GM21381 (cell line): ENCODE measurements around the gene SPATA20.

Experiments used
- ATAC-seq: cut with Tn5 transposase; IDR thresholded peaks from one replicate; pipeline ENCODE4 v1.9.1; 2021; ENCODE audit warnings: mild to moderate bottlenecking, moderate library complexity; ENCODE audit not compliant: unreplicated experiment

Gene SPATA20

DNA sequence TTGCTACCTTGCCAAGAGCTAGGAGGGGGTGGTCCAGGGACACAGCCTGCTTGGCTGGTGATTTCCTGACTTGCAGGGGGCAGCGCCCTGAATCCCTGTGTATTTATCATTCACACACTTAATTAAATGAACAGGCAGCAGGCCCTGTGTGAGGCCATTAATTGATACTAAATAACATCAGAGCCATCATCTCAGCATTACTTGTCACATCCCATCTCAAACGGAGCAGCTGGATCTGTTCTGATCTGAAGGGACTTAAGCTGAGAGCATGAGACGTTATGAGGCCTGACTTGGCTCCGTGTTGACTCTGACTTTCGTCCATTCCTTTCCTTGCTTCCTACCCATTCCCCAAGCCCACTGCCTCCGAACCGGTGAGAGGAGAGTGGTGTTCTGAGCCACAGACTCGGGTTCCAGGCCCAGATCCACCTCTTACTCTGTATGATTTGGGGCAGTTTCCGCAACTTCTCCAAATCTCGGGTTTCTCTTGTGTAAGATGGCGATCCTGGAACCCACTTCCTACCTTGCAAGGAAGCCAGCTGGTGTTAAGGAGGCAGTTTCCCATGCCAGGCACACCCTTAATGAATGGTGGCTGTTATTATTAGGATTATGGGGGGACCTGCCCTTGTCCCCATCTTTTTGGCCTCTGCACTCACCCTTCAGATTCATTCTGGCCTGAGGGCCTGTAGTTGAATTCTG, 47.3 kb downstream of the SPATA20 start:
- ATAC-seq: no peak

DNA sequence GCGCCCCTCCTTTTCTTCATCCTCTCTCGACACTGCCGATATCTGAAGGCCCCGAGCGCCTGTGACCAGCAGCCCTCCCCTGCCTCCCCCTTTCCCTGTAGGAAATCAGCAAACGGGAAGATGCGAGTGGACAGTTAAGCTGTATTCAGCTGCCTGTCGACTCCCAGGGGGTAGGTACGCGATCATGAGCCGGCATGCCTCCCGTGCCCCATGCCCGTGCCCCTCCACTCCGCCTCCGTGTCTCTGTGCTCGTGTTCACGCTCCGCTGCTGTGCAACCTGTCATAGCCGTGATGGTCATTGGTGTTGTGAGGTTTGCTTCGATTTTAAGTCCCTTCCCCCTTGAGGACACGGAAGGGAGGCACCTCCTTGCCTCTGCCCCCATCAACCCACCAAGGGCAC, 47.9 kb downstream of the SPATA20 start:
- ATAC-seq: no peak

DNA sequence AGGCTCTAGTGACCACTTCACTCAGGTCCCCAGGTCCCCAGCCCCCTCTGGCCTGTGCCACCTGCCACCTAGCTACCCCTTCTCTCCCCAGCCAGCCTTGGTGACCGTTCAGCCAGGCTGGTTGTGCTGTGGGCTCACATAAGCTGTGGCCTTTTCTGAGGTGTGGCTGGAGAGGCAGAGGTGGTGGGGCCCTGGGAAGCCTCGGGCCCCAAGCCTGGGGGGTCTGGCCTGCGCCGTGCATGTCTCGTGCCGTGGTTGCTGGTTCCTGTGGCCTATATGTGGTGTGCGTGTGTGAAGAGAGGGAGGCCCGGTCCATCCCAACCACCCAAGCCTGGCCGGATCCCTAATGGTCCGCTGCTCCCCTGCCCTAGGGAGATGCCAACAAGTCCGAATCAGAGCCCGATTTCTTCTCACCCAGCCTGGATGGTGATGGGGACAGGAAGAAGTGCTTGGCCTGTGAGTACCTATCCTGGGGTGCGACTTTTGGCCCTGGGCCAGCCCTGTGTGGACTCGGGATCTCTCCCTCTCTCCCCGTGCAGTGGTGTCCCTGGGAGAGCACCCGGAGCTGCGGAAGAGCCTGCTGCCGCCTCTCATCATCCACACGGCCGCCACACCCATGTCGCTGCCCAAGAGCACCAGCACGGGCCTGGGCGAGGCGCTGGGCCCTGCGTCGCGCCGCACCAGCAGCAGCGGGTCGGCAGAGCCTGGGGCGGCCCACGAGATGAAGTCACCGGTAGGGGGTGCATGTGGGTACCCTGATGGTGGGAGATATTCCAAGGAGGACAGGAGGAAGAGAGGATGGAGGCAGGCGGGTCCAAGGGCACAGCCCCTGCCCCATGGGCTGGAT, 49.4 kb downstream of the SPATA20 start:
- no peak for ATAC-seq

DNA sequence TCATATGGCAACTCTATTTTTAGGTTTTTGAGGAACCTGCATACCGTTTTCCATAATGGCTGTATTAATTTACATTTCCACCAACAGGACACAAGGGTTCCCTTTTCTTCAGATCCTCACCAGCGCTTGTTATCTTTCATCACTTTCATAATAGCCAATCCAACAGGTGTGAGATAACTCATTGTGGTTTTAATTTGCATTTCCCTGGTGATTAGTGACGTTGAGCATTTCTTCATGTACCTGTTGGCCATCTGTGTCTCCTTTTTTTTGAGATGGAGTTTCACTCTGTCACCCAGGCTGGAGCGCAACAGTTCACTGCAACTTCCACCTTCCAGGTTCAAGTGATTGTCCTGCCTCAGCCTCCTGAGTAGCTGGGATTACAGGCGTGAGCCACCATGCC, 51.5 kb downstream of the SPATA20 start:
- no peak for ATAC-seq

DNA sequence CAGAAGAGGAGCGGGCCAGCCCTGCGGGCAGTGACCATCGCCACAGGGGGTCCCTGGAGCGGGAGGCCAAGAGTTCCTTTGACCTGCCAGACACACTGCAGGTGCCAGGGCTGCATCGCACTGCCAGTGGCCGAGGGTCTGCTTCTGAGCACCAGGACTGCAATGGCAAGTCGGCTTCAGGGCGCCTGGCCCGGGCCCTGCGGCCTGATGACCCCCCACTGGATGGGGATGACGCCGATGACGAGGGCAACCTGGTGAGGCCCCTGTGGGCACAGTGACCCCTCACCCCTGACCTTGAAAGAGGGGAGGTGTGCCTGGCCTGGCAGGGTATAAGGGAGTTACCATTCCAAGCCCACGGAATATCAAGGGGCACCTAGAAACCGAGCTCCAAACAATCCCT, 52.6 kb downstream of the SPATA20 start:
- no peak for ATAC-seq

DNA sequence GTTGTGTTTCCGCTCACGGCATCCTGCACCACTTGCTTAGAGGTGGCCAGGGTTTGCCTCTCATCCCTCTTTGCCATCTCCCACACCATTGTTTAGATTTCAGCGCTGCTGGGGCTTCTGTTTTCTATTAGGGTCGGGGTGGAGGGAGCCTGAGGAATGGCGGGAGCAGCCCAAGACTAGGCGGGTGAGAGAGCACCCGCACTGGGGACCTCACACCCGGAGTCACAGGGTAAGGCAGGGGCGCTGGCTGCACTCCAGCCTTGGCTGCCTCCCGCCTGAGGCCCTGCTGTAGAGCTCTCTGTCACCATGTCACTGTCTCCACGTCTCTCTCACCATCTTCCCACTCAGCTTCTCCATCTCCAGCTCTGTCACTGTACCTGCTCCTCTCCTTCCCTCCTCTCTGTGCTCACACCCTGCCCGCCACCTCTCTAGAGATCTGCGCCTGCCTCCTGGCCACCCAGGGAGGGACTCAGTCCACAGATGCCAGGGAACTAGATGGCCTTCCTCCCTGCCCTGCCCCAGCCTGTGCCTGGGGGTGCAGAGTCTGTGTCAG, 54.9 kb downstream of the SPATA20 start:
- ATAC-seq: no peak

DNA sequence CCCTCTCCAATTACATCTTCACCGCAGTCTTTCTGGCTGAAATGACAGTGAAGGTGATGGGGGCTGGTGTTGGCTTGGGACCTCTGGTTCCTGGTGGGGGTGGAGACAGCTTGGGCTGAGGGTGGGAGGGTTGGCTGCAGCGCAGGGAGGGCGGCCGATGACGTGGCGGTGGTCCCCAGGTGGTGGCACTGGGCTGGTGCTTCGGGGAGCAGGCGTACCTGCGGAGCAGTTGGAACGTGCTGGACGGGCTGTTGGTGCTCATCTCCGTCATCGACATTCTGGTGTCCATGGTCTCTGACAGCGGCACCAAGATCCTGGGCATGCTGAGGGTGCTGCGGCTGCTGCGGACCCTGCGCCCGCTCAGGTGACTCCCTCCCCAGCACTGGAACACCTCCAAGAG, 55.9 kb downstream of the SPATA20 start:
- ATAC-seq: no peak

DNA sequence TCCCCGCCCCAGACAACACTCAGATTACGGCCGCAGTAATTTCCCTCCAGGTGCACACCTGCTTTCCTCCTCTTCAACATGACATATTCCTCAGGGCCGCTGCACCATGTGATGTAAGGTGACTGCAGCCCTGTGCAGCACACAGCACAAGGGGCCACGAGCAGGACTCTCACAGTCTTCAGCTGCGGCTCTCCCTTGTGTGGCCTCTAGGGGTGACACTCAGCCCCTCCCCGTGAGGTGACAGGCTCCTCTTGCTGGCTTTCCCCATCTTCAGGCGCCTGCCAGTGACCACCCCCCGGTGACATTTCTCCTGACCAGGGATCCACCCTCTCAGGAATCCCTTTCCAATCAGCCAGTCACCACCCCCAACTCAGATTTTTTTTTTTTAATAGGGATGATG, 56.4 kb downstream of the SPATA20 start:
- ATAC-seq: no peak

DNA sequence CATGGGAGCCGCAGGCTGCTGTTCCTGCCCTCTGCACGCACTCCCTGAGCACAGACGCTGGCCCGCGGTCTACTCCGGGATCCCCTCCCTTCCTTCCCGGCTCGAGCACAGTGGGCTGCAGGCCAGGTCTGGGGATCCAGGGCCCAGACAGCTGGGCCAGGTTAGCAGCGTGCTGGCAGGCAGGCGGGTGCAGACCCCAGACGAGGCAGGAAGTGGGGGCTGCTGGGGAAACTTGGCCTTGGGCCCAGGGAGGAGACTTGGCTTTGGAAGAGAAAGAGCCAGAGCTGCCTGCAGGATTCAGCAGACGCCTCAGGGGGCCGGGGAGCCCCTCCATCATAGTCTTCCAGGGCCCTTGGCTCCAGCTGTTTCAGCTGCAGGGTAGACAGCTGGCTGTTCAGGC, 57.5 kb downstream of the SPATA20 start:
- ATAC-seq: no peak

DNA sequence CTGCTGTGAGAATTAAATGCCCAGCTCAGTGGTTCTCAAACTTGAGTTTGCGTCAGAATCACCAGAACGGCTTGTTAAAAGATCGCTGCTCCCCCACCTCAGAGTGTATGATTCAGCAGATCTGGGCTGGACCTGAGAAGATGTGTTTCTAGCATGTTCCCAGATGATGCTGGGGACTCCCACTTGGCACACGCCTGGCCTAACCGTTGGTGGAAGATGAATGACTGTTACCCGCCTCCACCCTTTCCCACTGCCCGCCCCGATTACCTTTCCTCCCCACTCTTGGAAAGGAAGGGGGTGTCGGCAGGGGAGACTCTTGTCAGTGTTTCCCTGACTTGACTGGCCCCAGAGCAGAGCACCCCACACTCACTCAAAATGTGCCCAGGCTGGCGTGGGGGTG, 58.5 kb downstream of the SPATA20 start:
- no peak for ATAC-seq
